Body of pancreas (tissue), 4 donors: ENCODE data around the gene BNIP2. TPM values are rescaled to one million over a fixed set of nuclear protein-coding genes. Genes with fewer than 3 reads are reported as not detected.
A peak's percentile ranks its signal among the peaks of the same experiment; 100 is the strongest.

Experiments
- ATAC-seq: fragments of 150-250 bp; one replicate; pipeline ENCODE4 v1.9.1; 2016
- DNase-seq, 4 donors: peaks; one replicate each; pipeline ENCODE4 v3.0.0-alpha.2; 2019
- H3K27ac ChIP-seq, 4 donors: fragments of 200-600 bp; sonication (generic); 1 replicate in 3 of 4; 2 replicates in 1 of 4; pipeline versions ENCODE4 v1.5.1 to v1.6.1; 2016 to 2019; ENCODE audit warnings: mild to moderate bottlenecking in 1 of 4, mixed read lengths in 1 of 4, moderate library complexity in 1 of 4
- H3K27me3 ChIP-seq, 2 donors: fragments of 200-600 bp; sonication (generic); one replicate each; pipeline ENCODE4 v1.6.0; 2016; ENCODE audit warnings: mild to moderate bottlenecking in 1 of 2
- H3K36me3 ChIP-seq, 2 donors: fragments of 200-600 bp; sonication (generic); replicated peaks in 1 of 2; 2 replicates each; pipeline ENCODE4 v1.5.1; 2016; ENCODE audit warnings: low read depth in 2 of 2; ENCODE audit not compliant: insufficient read depth in 1 of 2
- H3K4me1 ChIP-seq: fragments of 200-600 bp; sonication (generic); one replicate; pipeline ENCODE4 v1.6.0; 2016
- H3K4me3 ChIP-seq, 2 donors: fragments of 200-600 bp; sonication (generic); 1 replicate in 1 of 2; 2 replicates in 1 of 2; pipeline ENCODE4 v1.5.1; 2016 to 2019
- H3K9me3 ChIP-seq, 3 donors: fragments of 200-600 bp; sonication (generic); 1 replicate in 2 of 3; 2 replicates in 1 of 3; pipeline ENCODE4 v1.5.1; 2016
- POLR2A ChIP-seq, 3 donors: fragments of 450-650 bp; IDR thresholded peaks; one replicate each; pipeline ENCODE4 v1.6.1; 2016; ENCODE audit warnings: antibody characterized with exemption in 3 of 3, mild to moderate bottlenecking in 2 of 3
- WGBS, 2 donors: methylation state at CpG; one replicate each; pipeline ENCODE4 v1.1.5; 2017; 5-methylcytosine and 5-hydroxymethylcytosine counted together
- intact Hi-C: fragments of 100-400 bp; cut with DNase I; formaldehyde crosslinking; loops from one replicate; pipeline ENCODE4 v1.15.1; 2023
- total RNA-seq, 2 donors: library from RNA; depleted of rRNA; stranded (reverse); fragments of >200 nt; gene quantifications; one replicate each; pipeline ENCODE4 v1.1.0, GENCODE V29; 2016
- TF ChIP-seq, protein P1 (sequence below), 7 experiments: fragments of 450-650 bp in 4 of 7; fragments of 200-600 bp in 3 of 7; sonication (generic) in 3 of 7; IDR thresholded peaks; one replicate each; pipeline ENCODE4 v1.5.1; 2016 to 2019; ENCODE audit warnings: antibody characterized with exemption in 7 of 7

The BNIP2 gene
- total RNA-seq = 10 to 100 TPM; 44.2 to 91.1 TPM

GRCh38 chr15:59688782-59689625, at the start of gene BNIP2:
Gene BNIP2, minus strand, starts transcription at chr15:59689320. Its CDS starts 6,863 bp downstream, at chr15:59682457.
- H3K36me3 ChIP-seq = no peaks in the 10 kb centered on the region
- intact Hi-C loops = no loop called here
- H3K9me3 ChIP-seq = no peaks in the 10 kb centered on the region
- WGBS, 2 donors = 0 to 1% methylated on average over 48 to 77 of the region's 78 CpGs
- TF ChIP-seq, protein P1, sequence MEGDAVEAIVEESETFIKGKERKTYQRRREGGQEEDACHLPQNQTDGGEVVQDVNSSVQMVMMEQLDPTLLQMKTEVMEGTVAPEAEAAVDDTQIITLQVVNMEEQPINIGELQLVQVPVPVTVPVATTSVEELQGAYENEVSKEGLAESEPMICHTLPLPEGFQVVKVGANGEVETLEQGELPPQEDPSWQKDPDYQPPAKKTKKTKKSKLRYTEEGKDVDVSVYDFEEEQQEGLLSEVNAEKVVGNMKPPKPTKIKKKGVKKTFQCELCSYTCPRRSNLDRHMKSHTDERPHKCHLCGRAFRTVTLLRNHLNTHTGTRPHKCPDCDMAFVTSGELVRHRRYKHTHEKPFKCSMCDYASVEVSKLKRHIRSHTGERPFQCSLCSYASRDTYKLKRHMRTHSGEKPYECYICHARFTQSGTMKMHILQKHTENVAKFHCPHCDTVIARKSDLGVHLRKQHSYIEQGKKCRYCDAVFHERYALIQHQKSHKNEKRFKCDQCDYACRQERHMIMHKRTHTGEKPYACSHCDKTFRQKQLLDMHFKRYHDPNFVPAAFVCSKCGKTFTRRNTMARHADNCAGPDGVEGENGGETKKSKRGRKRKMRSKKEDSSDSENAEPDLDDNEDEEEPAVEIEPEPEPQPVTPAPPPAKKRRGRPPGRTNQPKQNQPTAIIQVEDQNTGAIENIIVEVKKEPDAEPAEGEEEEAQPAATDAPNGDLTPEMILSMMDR (IDR thresholded peaks at IDR 0.05) = no peak
- TF ChIP-seq POLR2A (IDR thresholded peaks at IDR 0.05) = peak; percentile 92 to 96 (median 92)
- DNase-seq = peak; percentile 98 to 99 (median 99)
- peak within 1 kb of the TSS; percentile 40 to 98 for H3K4me3 ChIP-seq
- peak within 1 kb of the TSS; percentile 94 to 99 (median 96) for H3K27ac ChIP-seq
- no peaks in the 10 kb centered on the region for H3K27me3 ChIP-seq
- peaks cover 36% of the 10 kb centered on the region for H3K4me1 ChIP-seq
- ATAC-seq = peak; percentile 96

DNA sequence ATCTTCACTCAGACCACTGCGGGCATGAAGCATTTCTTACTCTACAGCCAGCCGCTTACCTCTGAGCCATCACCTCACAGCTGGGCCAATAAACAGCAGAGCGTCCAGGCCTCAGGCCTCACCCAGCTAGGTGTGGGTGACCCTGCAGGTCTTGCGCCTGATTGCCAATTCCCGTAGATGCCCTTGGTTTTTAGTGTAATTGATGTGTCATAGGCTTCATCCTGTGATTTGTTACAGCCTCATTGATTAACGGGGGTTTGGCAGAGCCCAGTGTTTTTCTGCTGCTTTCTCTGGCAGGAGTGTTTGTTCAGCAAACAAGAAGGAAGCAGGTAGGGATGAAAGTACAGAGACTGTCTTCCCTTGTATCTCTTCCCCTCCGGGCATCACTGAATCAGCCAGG, 49.6 kb upstream of the BNIP2 start:
- no peak for ATAC-seq

DNA sequence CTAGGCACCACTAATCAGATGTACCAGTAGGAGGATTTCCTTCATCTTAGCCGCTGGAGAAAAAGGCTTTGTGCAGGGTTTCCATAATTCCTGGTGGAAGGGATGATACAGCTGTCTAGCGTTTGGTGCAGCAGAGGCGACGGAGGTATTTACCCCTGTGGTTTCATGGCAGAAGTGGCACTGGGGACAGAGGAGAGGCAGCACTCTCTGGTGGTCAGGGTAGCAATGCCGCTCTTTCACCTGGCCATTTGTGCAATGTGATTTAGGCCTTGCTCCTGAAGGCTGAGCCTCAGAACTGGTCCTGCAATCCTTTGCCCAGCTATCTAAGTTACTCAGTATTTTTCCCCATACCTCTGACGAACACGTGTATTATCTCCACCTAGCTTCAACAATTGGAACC, 47.1 kb upstream of the BNIP2 start:
- ATAC-seq (no peak), DNase-seq (no peak)
- Histone ChIP-seq H3K27me3 (no peaks in the 10 kb centered on the region), H3K4me1 (no peaks in the 10 kb centered on the region), H3K4me3 (no peak overlapping the region), H3K27ac (no peak overlapping the region), H3K9me3 (no peaks in the 10 kb centered on the region), H3K36me3 (no peaks in the 10 kb centered on the region)
- intact Hi-C loops = loop anchor here (10.0 kb wide), 1 partner anchor 589 kb away; no protein-coding TSS in a partner anchor
- WGBS, 2 donors = 65 to 83% methylated on average over 7 of the region's 7 CpGs
- no peak for TF ChIP-seq POLR2A (IDR thresholded peaks at IDR 0.05)
- TF ChIP-seq, protein P1 (IDR thresholded peaks at IDR 0.05) = no peak

More for the DNA sequence above, 49.6 kb upstream of the BNIP2 start:
- H3K4me3 ChIP-seq = no peak overlapping the region
- intact Hi-C loops = loop anchor here (10.0 kb wide), 1 partner anchor 586 kb away; no protein-coding TSS in a partner anchor
- no peak for DNase-seq
- 40 to 49% methylated on average over 7 of the region's 7 CpGs for WGBS, 2 donors
- H3K4me1 ChIP-seq = no peaks in the 10 kb centered on the region
- no peak overlapping the region for H3K27ac ChIP-seq
- no peaks in the 10 kb centered on the region for H3K27me3 ChIP-seq
- no peaks in the 10 kb centered on the region for H3K36me3 ChIP-seq
- no peaks in the 10 kb centered on the region for H3K9me3 ChIP-seq
- TF ChIP-seq POLR2A (IDR thresholded peaks at IDR 0.05) = no peak
- TF ChIP-seq, protein P1 (IDR thresholded peaks at IDR 0.05) = no peak

DNA sequence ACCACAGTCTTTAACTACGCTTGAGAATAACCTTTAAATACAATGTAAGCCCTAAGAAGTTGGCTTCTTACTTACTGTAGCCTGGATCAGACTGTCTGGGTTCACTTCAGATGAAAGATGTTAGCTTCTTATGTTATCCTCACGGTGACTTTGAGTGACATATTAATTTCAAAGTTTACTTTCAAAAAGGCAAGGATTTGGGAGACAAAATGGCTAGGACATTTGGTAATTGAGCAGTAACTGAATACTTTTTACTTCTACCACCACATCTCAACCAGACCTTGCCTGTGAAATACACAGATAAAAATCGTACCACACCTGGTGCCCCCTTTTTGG, 36.0 kb upstream of the BNIP2 start:
- H3K4me3 ChIP-seq = no peak overlapping the region
- WGBS, 2 donors = 8 to 12% methylated on average over 3 of the region's 3 CpGs

More for the DNA sequence above, 36.0 kb upstream of the BNIP2 start:
- Histone ChIP-seq H3K27me3 (no peaks in the 10 kb centered on the region), H3K4me1 (no peaks in the 10 kb centered on the region), H3K27ac (no peak overlapping the region), H3K36me3 (no peaks in the 10 kb centered on the region), H3K9me3 (no peaks in the 10 kb centered on the region)
- intact Hi-C loops = loop anchor here (10.0 kb wide), 1 partner anchor 450 kb away; no protein-coding TSS in a partner anchor
- ATAC-seq = no peak
- no peak for DNase-seq
- TF ChIP-seq POLR2A (IDR thresholded peaks at IDR 0.05) = no peak
- TF ChIP-seq, protein P1 (IDR thresholded peaks at IDR 0.05) = no peak
